Tibial artery (tissue), 4 donors: ENCODE data around the gene WEE1.

Experiments used
- DNase-seq, 2 donors: peaks; one replicate each; pipeline ENCODE4 v3.0.0-alpha.2; 2019
- H3K27ac ChIP-seq, 2 donors: fragments of 200-600 bp; sonication (generic) in 1 of 2; 1 replicate in 1 of 2; 2 replicates in 1 of 2; pipeline ENCODE4 v1.5.1; 2018 to 2019; ENCODE audit warnings: mild to moderate bottlenecking in 1 of 2
- H3K27me3 ChIP-seq, 2 donors: fragments of 200-600 bp; sonication (generic) in 1 of 2; one replicate each; pipeline versions ENCODE4 v1.5.1 to v1.6.0; 2016 to 2019
- H3K36me3 ChIP-seq, 3 donors: fragments of 200-600 bp; sonication (generic) in 2 of 3; one replicate each; pipeline ENCODE4 v1.5.1; 2016 to 2019; ENCODE audit warnings: mild to moderate bottlenecking in 2 of 3
- H3K4me1 ChIP-seq, 4 donors: fragments of 200-600 bp; sonication (generic) in 2 of 4; 1 replicate in 3 of 4; 2 replicates in 1 of 4; pipeline ENCODE4 v1.5.1; 2016 to 2019
- H3K4me3 ChIP-seq, 2 donors: fragments of 200-600 bp; sonication (generic) in 1 of 2; 1 replicate in 1 of 2; 2 replicates in 1 of 2; pipeline ENCODE4 v1.5.1; 2018 to 2019; ENCODE audit warnings: mild to moderate bottlenecking in 2 of 2
- H3K9me3 ChIP-seq, 3 donors: fragments of 200-600 bp; sonication (generic) in 1 of 3; one replicate each; pipeline ENCODE4 v1.5.1; 2016 to 2019
- intact Hi-C: fragments of 100-400 bp; cut with DNase I; formaldehyde crosslinking; loops from one replicate; pipeline ENCODE4 v1.15.0; 2023; ENCODE audit warnings: low total_unique reads
- TF ChIP-seq, protein P1 (sequence below), 2 experiments: fragments of 200-600 bp in 1 of 2; fragments of 450-650 bp in 1 of 2; IDR thresholded peaks; one replicate each; pipeline ENCODE4 v1.5.1; 2017 to 2019; ENCODE audit warnings: antibody characterized with exemption in 2 of 2, mild to moderate bottlenecking in 1 of 2, moderate library complexity in 1 of 2

Gene WEE1

DNA sequence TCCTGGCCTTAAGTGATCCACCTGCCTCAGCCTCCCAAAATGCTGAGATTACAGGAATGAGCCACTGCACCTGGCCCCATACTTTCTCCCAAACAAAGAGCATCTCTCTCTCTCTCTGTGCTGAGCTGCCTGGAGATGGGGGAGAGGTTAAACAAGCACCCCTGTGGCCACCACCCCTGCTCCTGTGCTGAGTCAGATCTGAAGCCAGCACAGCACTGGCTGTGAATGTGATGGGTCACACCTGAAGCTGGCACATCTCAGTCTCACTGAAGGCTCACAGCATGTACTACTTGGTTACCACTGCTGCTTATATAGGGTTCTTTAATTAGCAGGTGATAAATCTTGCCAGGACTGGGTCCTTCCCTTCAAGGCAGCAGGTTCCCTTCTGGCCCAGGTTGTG, 10.8 kb upstream of the WEE1 start:
- Histone ChIP-seq H3K9me3 (no peaks in the 10 kb centered on the region), H3K36me3 (no peaks in the 10 kb centered on the region), H3K4me1 (peaks cover 0 to 29% (median 23%) of the 10 kb centered on the region in 4 donors), H3K4me3 (no peak overlapping the region), H3K27me3 (no peaks in the 10 kb centered on the region), H3K27ac (no peak overlapping the region)
- no peak for DNase-seq
- intact Hi-C loops = no loop called here
- TF ChIP-seq, protein P1, sequence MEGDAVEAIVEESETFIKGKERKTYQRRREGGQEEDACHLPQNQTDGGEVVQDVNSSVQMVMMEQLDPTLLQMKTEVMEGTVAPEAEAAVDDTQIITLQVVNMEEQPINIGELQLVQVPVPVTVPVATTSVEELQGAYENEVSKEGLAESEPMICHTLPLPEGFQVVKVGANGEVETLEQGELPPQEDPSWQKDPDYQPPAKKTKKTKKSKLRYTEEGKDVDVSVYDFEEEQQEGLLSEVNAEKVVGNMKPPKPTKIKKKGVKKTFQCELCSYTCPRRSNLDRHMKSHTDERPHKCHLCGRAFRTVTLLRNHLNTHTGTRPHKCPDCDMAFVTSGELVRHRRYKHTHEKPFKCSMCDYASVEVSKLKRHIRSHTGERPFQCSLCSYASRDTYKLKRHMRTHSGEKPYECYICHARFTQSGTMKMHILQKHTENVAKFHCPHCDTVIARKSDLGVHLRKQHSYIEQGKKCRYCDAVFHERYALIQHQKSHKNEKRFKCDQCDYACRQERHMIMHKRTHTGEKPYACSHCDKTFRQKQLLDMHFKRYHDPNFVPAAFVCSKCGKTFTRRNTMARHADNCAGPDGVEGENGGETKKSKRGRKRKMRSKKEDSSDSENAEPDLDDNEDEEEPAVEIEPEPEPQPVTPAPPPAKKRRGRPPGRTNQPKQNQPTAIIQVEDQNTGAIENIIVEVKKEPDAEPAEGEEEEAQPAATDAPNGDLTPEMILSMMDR (IDR thresholded peaks at IDR 0.05) = no peak

DNA sequence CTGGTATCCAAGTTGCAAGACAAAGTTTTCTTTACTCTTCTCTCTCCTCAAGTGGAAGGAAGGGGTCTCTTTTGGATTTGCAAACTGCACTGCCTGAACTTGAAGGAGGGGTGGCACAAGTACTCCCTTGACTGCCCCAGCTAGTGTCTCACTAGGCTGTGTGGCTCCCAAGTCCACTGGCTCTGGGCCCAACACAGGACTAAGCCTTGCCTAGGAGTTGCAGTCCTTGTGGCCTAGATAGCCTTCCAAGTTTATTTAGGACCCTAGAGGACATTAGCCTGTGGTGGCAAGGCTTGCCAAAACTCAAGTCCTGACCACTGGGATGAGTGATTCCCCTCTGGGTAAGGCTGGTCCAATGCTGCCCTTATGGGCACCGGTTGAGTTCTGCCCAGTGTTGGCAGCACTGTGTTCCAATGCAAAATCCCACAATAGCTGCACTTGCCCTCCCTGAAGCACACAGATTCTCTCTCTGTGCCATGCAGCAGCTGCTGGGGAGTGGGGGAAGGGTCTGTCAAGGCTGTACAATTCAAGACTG, 10.2 kb upstream of the WEE1 start:
- Histone ChIP-seq H3K4me1 (peaks cover 0 to 35% (median 28%) of the 10 kb centered on the region in 4 donors), H3K27ac (no peak overlapping the region), H3K27me3 (no peaks in the 10 kb centered on the region), H3K9me3 (no peaks in the 10 kb centered on the region), H3K4me3 (no peak overlapping the region), H3K36me3 (no peaks in the 10 kb centered on the region)
- TF ChIP-seq, protein P1 (IDR thresholded peaks at IDR 0.05) = no peak
- DNase-seq = no peak
- intact Hi-C loops = no loop called here

DNA sequence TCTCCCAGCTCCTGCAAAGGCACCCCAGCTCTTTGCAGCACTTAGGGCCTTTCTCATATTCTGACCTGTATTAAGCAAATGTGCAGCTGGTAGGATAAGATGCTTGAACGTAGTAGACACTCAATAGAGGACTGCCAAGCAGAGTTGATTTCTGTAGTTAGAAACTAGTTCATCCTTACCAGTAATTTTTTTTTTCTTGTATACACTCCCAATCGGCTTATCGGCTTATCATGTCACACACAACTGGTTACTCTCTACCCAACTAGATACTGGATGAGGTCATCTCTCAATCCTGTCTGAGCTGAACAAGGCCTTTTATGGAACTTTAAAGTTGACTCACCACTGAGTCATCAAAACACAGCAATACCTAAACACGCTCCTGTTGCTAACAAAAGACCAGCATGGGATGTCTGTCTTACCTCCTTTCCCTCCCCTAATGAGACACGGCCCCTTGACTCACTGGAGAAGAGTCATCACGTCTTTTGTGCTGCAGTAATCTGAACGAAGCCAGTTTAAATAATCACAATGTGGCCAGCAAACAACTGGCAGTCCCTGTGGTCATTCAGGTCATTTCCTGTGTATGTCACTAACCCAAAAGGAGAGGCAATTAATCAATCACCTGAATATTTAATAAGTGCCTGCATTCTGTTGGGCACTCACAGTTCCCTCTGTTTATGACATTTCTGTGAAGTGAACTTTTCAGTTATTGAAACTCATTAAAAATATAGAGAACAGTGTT, 7.5 kb upstream of the WEE1 start:
- Histone ChIP-seq H3K9me3 (no peaks in the 10 kb centered on the region), H3K4me1 (peaks cover 0 to 53% (median 40%) of the 10 kb centered on the region in 4 donors), H3K36me3 (no peaks in the 10 kb centered on the region), H3K27me3 (no peaks in the 10 kb centered on the region), H3K27ac (peak overlapping the region; percentile 88 to 93), H3K4me3 (no peak overlapping the region)
- TF ChIP-seq, protein P1 (IDR thresholded peaks at IDR 0.05) = no peak
- intact Hi-C loops = no loop called here
- DNase-seq = peak; percentile 75 to 78

DNA sequence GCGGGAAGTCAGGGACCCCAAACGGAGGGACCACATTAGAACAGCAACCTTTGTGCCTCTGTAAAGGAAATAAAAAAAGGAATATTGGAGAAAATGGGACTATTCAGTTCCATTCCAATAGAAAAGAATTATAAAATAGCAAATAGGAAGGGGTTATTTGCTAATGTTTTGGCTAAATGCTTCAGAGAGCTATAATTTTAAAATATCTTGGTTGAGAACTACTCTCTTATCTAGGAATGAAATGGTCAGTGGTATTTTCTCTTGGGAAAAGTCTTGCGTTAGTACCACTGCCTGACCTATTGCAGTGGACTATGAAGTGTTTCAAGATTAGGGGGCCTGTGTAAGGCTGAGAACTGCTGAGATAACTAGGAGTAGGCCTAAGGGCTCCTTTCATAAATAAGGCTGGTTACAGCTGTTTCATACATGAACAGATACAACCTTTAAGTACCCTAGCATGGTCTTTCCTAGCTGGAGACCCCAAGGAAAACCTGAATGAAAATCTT, 6.9 kb upstream of the WEE1 start:
- Histone ChIP-seq H3K4me3 (no peak overlapping the region), H3K4me1 (peaks cover 0 to 53% (median 40%) of the 10 kb centered on the region in 4 donors)

GRCh38 chr11:9567401-9567800, 6.1 kb upstream of the WEE1 start:
- intact Hi-C loops = no loop called here
- TF ChIP-seq, protein P1 (IDR thresholded peaks at IDR 0.05) = no peak
- Histone ChIP-seq H3K9me3 (no peaks in the 10 kb centered on the region), H3K27ac (peak overlapping the region; percentile 88 to 93), H3K36me3 (no peaks in the 10 kb centered on the region), H3K27me3 (no peaks in the 10 kb centered on the region), H3K4me1 (peaks cover 0 to 58% (median 43%) of the 10 kb centered on the region in 4 donors), H3K4me3 (no peak overlapping the region)
- no peak for DNase-seq

More for the DNA sequence above, 6.9 kb upstream of the WEE1 start:
- DNase-seq = no peak
- intact Hi-C loops = no loop called here
- TF ChIP-seq, protein P1 (IDR thresholded peaks at IDR 0.05) = no peak
- no peaks in the 10 kb centered on the region for H3K27me3 ChIP-seq
- no peaks in the 10 kb centered on the region for H3K36me3 ChIP-seq
- H3K27ac ChIP-seq = peak overlapping the region; percentile 88 to 93
- H3K9me3 ChIP-seq = no peaks in the 10 kb centered on the region
